DOHH2 (cell line): Measurements from ENCODE around the gene FBLN2.

ENCODE experiments used
- EZH2phosphoT487 ChIP-seq: fragments of 200-600 bp; sonication (generic); IDR thresholded peaks from 2 replicates; pipeline ENCODE4 v1.6.1; 2017; ENCODE audit warnings: borderline replicate concordance, mild to moderate bottlenecking, antibody characterized with exemption, low read length, moderate library complexity, mixed read lengths
- TF ChIP-seq, protein P1 (sequence below): fragments of 200-600 bp; sonication (generic); IDR thresholded peaks from one replicate; pipeline ENCODE4 v1.5.1; 2014; ENCODE audit warnings: antibody characterized with exemption, mild to moderate bottlenecking, low read depth, low read length; ENCODE audit not compliant: poor library complexity, severe bottlenecking

DNA sequence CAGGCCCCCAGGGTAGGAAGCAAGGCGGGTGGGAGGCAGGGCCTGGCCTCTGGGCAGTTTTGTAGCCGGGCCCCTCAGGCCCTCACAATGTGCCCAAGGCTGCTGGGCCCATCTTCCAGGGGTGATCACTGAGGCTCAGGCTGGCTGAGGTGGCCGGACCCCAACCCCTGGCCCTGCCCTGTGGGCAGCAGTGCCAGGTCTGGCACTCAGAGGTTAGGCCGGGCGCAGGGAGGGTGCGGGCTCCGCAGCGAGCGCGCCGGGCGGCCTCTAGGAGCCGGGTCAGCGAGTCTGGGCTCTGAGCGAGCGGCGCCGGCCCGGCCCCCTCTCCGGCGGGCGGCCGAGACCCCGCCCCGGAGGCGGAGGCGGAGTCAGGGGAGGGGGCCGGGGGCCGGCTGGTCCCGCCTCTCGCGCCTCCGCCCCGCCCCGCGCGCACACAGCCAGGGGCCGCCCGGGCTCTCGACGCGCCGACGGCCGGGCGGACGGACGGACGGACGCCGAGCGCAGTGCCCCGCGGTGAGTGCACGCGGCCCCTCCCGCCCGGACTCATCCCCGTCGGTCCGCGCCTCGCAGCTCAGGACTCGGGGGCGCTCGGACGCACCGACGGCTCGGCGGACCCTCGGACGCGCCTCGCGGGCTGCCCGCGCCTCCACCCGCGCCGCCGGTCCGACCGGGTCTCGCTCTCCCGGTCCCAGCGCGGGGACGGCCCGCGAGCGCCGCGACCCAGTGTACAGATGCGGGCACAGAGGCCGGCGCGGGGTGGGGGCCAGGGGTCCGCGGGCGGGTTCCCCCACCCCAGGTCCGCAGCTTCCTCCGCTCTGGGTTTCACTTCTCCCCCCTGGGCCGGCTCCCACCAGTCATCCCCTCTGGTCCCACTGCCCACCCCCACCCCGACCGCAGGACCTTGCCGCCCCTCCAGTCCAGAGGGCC, at the start of gene FBLN2:
- TF ChIP-seq, protein P1, sequence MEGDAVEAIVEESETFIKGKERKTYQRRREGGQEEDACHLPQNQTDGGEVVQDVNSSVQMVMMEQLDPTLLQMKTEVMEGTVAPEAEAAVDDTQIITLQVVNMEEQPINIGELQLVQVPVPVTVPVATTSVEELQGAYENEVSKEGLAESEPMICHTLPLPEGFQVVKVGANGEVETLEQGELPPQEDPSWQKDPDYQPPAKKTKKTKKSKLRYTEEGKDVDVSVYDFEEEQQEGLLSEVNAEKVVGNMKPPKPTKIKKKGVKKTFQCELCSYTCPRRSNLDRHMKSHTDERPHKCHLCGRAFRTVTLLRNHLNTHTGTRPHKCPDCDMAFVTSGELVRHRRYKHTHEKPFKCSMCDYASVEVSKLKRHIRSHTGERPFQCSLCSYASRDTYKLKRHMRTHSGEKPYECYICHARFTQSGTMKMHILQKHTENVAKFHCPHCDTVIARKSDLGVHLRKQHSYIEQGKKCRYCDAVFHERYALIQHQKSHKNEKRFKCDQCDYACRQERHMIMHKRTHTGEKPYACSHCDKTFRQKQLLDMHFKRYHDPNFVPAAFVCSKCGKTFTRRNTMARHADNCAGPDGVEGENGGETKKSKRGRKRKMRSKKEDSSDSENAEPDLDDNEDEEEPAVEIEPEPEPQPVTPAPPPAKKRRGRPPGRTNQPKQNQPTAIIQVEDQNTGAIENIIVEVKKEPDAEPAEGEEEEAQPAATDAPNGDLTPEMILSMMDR, result no peak
- no peak for TF ChIP-seq EZH2phosphoT487
